Neuronal stem cell (in vitro differentiated cells): ENCODE results near the gene STAC3.

Experiments used
- DNase-seq: peaks from one replicate; pipeline ENCODE4 v3.0.0-alpha.2; 2013; ENCODE audit warnings: low spot score
- H2AFZ ChIP-seq: one replicate; pipeline ENCODE4 v1.6.1; 2013; ENCODE audit warnings: mild to moderate bottlenecking, low read length, inconsistent platforms
- H2AK5ac ChIP-seq: 2 replicates; pipeline ENCODE4 v1.6.1; 2013; ENCODE audit warnings: low read depth, mild to moderate bottlenecking, inconsistent platforms, low read length, moderate library complexity, mixed read lengths
- H2BK120ac ChIP-seq: 2 replicates; pipeline ENCODE4 v1.6.1; 2013; ENCODE audit warnings: low read depth, mild to moderate bottlenecking, inconsistent platforms, low read length, moderate library complexity, mixed read lengths
- H2BK12ac ChIP-seq: one replicate; pipeline ENCODE4 v1.6.1; 2013; ENCODE audit warnings: low read length, inconsistent platforms
- H2BK15ac ChIP-seq: 2 replicates; pipeline ENCODE4 v1.6.1; 2013; ENCODE audit warnings: mild to moderate bottlenecking, low read length, inconsistent platforms, mixed read lengths
- H2BK5ac ChIP-seq: one replicate; pipeline ENCODE4 v1.6.1; 2013; ENCODE audit warnings: inconsistent platforms, mild to moderate bottlenecking, low read length, moderate library complexity
- H3K14ac ChIP-seq: one replicate; pipeline ENCODE4 v1.6.1; 2013; ENCODE audit warnings: low read length, inconsistent platforms
- H3K18ac ChIP-seq: 2 replicates; pipeline ENCODE4 v1.6.1; 2013; ENCODE audit warnings: low read length, inconsistent platforms
- H3K23ac ChIP-seq: 2 replicates; pipeline ENCODE4 v1.6.1; 2013; ENCODE audit warnings: low read depth, mild to moderate bottlenecking, mixed read lengths, low read length, inconsistent platforms; ENCODE audit not compliant: poor library complexity
- H3K27ac ChIP-seq: replicated peaks from 3 replicates; pipeline ENCODE4 v1.5.1; 2013; ENCODE audit warnings: low read length, inconsistent platforms
- H3K27me3 ChIP-seq, 3 experiments: 2 replicates each; pipeline ENCODE4 v1.6.1; 2013; ENCODE audit warnings: low read length in 3 of 3, mild to moderate bottlenecking in 2 of 3, inconsistent platforms in 1 of 3, low read depth in 1 of 3, mixed read lengths in 1 of 3, moderate library complexity in 1 of 3; ENCODE audit not compliant: control insufficient read depth in 3 of 3, insufficient read depth in 3 of 3
- H3K36me3 ChIP-seq, 2 donors: replicated peaks in 1 of 2; 2 replicates each; pipeline ENCODE4 v1.6.1; 2013; ENCODE audit warnings: low read length in 2 of 2; ENCODE audit not compliant: control insufficient read depth in 2 of 2, insufficient read depth in 2 of 2
- H3K4ac ChIP-seq: 2 replicates; pipeline ENCODE4 v1.6.1; 2013; ENCODE audit warnings: inconsistent platforms, mild to moderate bottlenecking, low read length, moderate library complexity
- H3K4me1 ChIP-seq, 2 donors: 1 replicate in 1 of 2; 2 replicates in 1 of 2; pipeline ENCODE4 v1.6.1; 2013; ENCODE audit warnings: low read length in 2 of 2, low read depth in 1 of 2; ENCODE audit not compliant: control insufficient read depth in 2 of 2, insufficient read depth in 1 of 2
- H3K4me2 ChIP-seq: one replicate; pipeline ENCODE4 v1.6.1; 2013; ENCODE audit warnings: mild to moderate bottlenecking, low read length, inconsistent platforms; ENCODE audit not compliant: insufficient read depth, poor library complexity, severe bottlenecking
- H3K4me3 ChIP-seq, 2 donors: 2 replicates each; pipeline ENCODE4 v1.5.1; 2013; ENCODE audit warnings: low read length in 2 of 2, mild to moderate bottlenecking in 2 of 2, inconsistent platforms in 1 of 2, moderate library complexity in 1 of 2
- H3K79me1 ChIP-seq: one replicate; pipeline ENCODE4 v1.6.1; 2013; ENCODE audit warnings: low read depth, mild to moderate bottlenecking, inconsistent platforms, low read length, moderate library complexity
- H3K9ac ChIP-seq: one replicate; pipeline ENCODE4 v1.6.1; 2013; ENCODE audit warnings: mild to moderate bottlenecking, low read depth, low read length, inconsistent platforms; ENCODE audit not compliant: poor library complexity
- H3K9me3 ChIP-seq, 2 donors: replicated peaks in 1 of 2; 2 replicates each; pipeline versions ENCODE3 to v1.6.1; 2013; ENCODE audit warnings: low read length in 2 of 2, mild to moderate bottlenecking in 2 of 2, inconsistent platforms in 1 of 2, low read depth in 1 of 2, mixed read lengths in 1 of 2, moderate library complexity in 1 of 2; ENCODE audit not compliant: control insufficient read depth in 2 of 2, insufficient read depth in 1 of 2
- H4K8ac ChIP-seq: one replicate; pipeline ENCODE4 v1.6.1; 2013; ENCODE audit warnings: low read depth, mild to moderate bottlenecking, inconsistent platforms, low read length, moderate library complexity
- H4K91ac ChIP-seq: one replicate; pipeline ENCODE4 v1.6.1; 2013; ENCODE audit warnings: low read length, low read depth, mild to moderate bottlenecking, inconsistent platforms; ENCODE audit not compliant: poor library complexity
- WGBS, 2 donors: extraction: QIAGEN DNeasy Blood & Tissue Kit; methylation state at CpG; one replicate each; pipeline ENCODE4 v1.1.7; 2013; ENCODE audit warnings: missing lambda C conversion rate in 2 of 2, mixed read lengths in 1 of 2; ENCODE audit not compliant: insufficient read length in 2 of 2, insufficient replicate concordance in 1 of 2; ENCODE audit errors: extremely low coverage in 2 of 2; 5-methylcytosine and 5-hydroxymethylcytosine counted together

Gene STAC3

DNA sequence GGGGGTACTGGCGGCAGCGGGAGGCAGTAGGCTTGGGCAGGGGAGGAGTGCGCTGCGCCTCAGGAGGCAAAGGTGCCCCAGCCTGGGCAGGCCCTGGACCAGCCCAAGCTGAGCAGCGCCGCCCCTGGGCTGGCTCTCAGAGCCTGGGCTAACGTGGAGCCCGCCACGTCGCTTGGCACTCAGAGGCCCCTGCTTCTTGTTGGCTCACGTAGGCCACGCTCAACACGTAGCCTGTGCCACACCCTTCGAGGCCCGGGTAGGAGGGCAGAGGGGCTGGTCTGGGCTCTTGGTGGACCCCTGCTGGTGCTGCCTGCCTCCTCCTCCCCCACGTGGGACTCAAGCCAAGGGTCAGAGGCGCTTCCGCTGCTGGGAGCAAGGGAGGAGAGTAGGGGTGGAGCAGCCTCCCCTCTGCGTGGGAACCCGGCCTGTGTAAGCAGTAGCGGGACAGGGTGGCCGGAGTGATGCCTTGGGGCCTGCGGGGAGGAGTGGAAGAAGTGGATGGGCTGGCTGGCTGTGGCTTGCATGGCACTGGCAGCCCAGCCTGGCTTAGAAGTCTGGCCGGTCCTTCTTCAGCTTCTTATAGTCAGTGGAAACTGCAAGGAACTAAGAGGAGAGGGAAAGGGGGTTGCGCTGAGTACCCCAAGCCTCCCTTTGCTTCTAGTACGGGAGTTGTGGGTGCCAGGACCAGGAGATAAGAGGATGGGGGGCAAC lies 15.8 kb downstream of the STAC3 start:
- Histone ChIP-seq H3K14ac (no peak overlapping the region), H4K91ac (no peak overlapping the region), H3K4ac (no peak overlapping the region), H3K36me3 (peaks cover 36 to 53% of the 10 kb centered on the region in 2 donors), H3K23ac (peak overlapping the region; percentile 58), H3K27ac (no peak overlapping the region), H2BK12ac (peak overlapping the region; percentile 31), H3K18ac (no peak overlapping the region), H3K79me1 (peaks cover 6% of the 10 kb centered on the region), H3K9me3 (no peaks in the 10 kb centered on the region), H2AK5ac (peak overlapping the region; percentile 30), H2BK120ac (no peak overlapping the region), H2AFZ (no peak overlapping the region), H4K8ac (no peak overlapping the region), H3K4me2 (no peak overlapping the region), H2BK15ac (peak overlapping the region; percentile 32), H3K9ac (no peak overlapping the region), H3K4me3 (no peak overlapping the region), H2BK5ac (no peak overlapping the region), H3K27me3 (peaks cover 0 to 50% (median 17%) of the 10 kb centered on the region in 3 experiments), H3K4me1 (peaks cover 20 to 41% of the 10 kb centered on the region in 2 donors)
- DNase-seq, result no peak
- no CpG with 5 or more reads among the region's 26 CpGs for WGBS, 2 donors

DNA sequence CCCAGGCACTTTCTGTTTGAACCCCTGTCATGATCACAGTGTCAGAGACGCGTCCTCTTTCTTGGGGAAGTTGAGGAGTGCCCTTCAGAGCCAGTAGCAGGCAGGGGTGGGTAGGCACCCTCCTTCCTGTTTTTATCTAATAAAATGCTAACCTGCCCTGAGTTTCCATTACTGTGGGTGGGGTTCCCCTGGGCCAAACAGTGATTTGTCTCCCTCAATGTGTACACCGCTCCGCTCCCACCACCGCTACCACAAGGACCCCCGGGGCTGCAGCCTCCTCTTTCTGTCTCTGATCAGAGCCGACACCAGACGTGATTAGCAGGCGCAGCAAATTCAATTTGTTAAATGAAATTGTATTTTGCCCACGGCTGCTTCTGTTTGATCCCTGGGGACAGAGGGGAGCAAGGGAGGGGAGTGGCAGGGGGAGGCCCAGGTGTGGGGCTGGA lies 16.4 kb downstream of the STAC3 start:
- Histone ChIP-seq H2BK5ac (no peak overlapping the region), H2AFZ (no peak overlapping the region), H2BK120ac (no peak overlapping the region), H3K27me3 (peaks cover 0 to 44% (median 14%) of the 10 kb centered on the region in 3 experiments), H3K36me3 (peaks cover 36 to 53% of the 10 kb centered on the region in 2 donors), H3K4me3 (no peak overlapping the region), H3K79me1 (peaks cover 9% of the 10 kb centered on the region), H3K23ac (no peak overlapping the region), H4K8ac (no peak overlapping the region), H3K9ac (no peak overlapping the region), H2BK15ac (no peak overlapping the region), H3K4me1 (peaks cover 19 to 41% of the 10 kb centered on the region in 2 donors), H3K27ac (no peak overlapping the region), H3K4me2 (no peak overlapping the region), H3K4ac (no peak overlapping the region), H2AK5ac (no peak overlapping the region), H3K9me3 (no peaks in the 10 kb centered on the region), H3K14ac (no peak overlapping the region), H4K91ac (no peak overlapping the region), H3K18ac (no peak overlapping the region), H2BK12ac (no peak overlapping the region)
- no CpG with 5 or more reads among the region's 10 CpGs for WGBS, 2 donors
- DNase-seq, result no peak

DNA sequence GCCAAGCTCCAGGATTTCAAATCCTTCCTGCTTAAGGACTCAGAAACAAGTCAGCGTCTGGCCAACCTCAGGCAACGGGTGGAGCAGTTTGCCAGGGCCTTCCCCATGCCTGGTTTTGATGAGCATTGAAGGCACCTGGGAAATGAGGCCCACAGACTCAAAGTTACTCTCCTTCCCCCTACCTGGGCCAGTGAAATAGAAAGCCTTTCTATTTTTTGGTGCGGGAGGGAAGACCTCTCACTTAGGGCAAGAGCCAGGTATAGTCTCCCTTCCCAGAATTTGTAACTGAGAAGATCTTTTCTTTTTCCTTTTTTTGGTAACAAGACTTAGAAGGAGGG lies 16.8 kb downstream of the STAC3 start:
- no peak overlapping the region for H2AFZ ChIP-seq
- H3K4ac ChIP-seq, result no peak overlapping the region
- H3K9me3 ChIP-seq, result no peaks in the 10 kb centered on the region
- no peak overlapping the region for H3K9ac ChIP-seq
- no peak overlapping the region for H2BK15ac ChIP-seq
- H2BK5ac ChIP-seq, result no peak overlapping the region
- H3K23ac ChIP-seq, result no peak overlapping the region
- no peak overlapping the region for H3K14ac ChIP-seq
- no peak overlapping the region for H3K27ac ChIP-seq
- H3K4me3 ChIP-seq, result no peak overlapping the region
- H3K18ac ChIP-seq, result no peak overlapping the region
- no CpG with 5 or more reads among the region's 3 CpGs for WGBS, 2 donors
- H2BK120ac ChIP-seq, result no peak overlapping the region
- no peak overlapping the region for H2BK12ac ChIP-seq
- DNase-seq, result no peak
- peaks cover 0 to 40% (median 13%) of the 10 kb centered on the region in 3 experiments for H3K27me3 ChIP-seq
- H4K8ac ChIP-seq, result no peak overlapping the region
- no peak overlapping the region for H4K91ac ChIP-seq
- H3K36me3 ChIP-seq, result peaks cover 36 to 53% of the 10 kb centered on the region in 2 donors
- no peak overlapping the region for H3K4me2 ChIP-seq
- no peak overlapping the region for H2AK5ac ChIP-seq
- peaks cover 9% of the 10 kb centered on the region for H3K79me1 ChIP-seq
- peaks cover 15 to 37% of the 10 kb centered on the region in 2 donors for H3K4me1 ChIP-seq

DNA sequence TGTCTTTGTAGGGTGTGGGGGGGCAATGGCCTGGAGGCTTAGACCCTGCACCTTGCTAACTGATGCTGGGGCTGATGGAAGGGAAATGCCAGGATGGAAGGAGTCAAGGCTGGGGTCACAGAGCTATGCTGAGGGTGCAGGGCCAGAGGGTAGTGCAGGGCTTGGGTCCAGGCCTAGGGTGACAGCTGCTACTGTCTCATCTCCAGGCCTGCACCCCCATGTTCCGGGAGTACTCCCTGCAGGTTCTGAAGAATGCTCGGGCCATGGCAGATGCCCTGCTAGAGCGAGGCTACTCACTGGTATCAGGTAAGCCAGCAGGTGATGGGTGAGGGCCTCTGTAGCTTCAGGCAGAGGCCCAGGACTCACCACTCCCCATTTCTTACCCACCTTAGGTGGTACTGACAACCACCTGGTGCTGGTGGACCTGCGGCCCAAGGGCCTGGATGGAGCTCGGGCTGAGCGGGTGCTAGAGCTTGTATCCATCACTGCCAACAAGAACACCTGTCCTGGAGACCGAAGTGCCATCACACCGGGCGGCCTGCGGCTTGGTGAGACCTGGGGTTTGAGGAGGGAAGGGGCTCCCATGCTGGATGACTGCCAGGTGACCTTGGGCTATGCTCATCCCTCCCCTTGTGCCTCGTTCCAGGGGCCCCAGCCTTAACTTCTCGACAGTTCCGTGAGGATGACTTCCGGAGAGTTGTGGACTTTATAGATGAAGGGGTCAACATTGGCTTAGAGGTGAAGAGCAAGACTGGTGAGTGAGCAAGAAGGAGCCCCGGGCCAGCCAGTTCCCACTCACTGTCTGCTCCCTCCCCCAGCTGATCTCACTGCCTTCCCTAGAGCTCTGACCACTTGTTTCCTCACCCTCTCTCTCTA lies 17.4 kb downstream of the STAC3 start:
- Histone ChIP-seq H2BK120ac (no peak overlapping the region), H3K27me3 (peaks cover 5 to 36% (median 11%) of the 10 kb centered on the region in 3 experiments), H3K9ac (no peak overlapping the region), H2AK5ac (no peak overlapping the region), H3K4me3 (no peak overlapping the region), H2BK15ac (no peak overlapping the region), H3K4me2 (no peak overlapping the region), H3K14ac (no peak overlapping the region), H3K4ac (no peak overlapping the region), H3K79me1 (peaks cover 9% of the 10 kb centered on the region), H4K8ac (no peak overlapping the region), H3K4me1 (peaks cover 18 to 35% of the 10 kb centered on the region in 2 donors), H3K23ac (no peak overlapping the region), H4K91ac (no peak overlapping the region), H3K36me3 (peaks cover 36 to 53% of the 10 kb centered on the region in 2 donors), H3K18ac (no peak overlapping the region), H3K27ac (no peak overlapping the region), H2AFZ (no peak overlapping the region), H2BK12ac (no peak overlapping the region), H3K9me3 (no peaks in the 10 kb centered on the region), H2BK5ac (no peak overlapping the region)
- no peak for DNase-seq
- WGBS, 2 donors, result no CpG with 5 or more reads among the region's 15 CpGs
